ENCODE measurements around the gene HMGCR. TPM values are rescaled to one million over a fixed set of nuclear protein-coding genes. Genes with fewer than 3 reads are reported as not detected.

Gene HMGCR
- total and polyA plus RNA-seq, 2 experiments from 2014 or later, result 76.1 to 208 TPM

GRCh38 chr5:75374394-75374814 lies 37.4 kb downstream of the HMGCR start:
- no peak for DNase-seq (ENCODE audit: low spot score)
- Histone ChIP-seq H3K9me2 (replicated peaks; ENCODE audit: insufficient read depth) (no peaks in the 10 kb centered on the region), H4K20me1 (ENCODE audit: insufficient read depth, poor library complexity, severe bottlenecking) (peaks cover 3% of the 10 kb centered on the region), H3K4me3 (no peak overlapping the region), H3K4me1 (ENCODE audit: insufficient read depth) (no peaks in the 10 kb centered on the region), H3K27ac (no peak overlapping the region), H3K4me2 (no peak overlapping the region), H3K36me3 (replicated peaks; ENCODE audit: insufficient read depth, low read depth) (no peaks in the 10 kb centered on the region), H3K79me2 (no peaks in the 10 kb centered on the region), H2AFZ (no peak overlapping the region), H3K9me3 (ENCODE audit: low read depth) (no peaks in the 10 kb centered on the region), H3K27me3 (no peaks in the 10 kb centered on the region)
- no peak for TF ChIP-seq CTCF (IDR thresholded peaks at IDR 0.05; ENCODE audit: poor library complexity)
- no peak for TF ChIP-seq EZH2phosphoT487 (IDR thresholded peaks at IDR 0.05; ENCODE audit: low read depth, severe bottlenecking, unreplicated experiment)
- no peak for TF ChIP-seq EZH2 (IDR thresholded peaks at IDR 0.05; ENCODE audit: borderline replicate concordance)
- WGBS (ENCODE audit: low lambda C conversion rate, missing lambda C conversion rate), result 95% methylated on average over 12 of the region's 12 CpGs

DNA sequence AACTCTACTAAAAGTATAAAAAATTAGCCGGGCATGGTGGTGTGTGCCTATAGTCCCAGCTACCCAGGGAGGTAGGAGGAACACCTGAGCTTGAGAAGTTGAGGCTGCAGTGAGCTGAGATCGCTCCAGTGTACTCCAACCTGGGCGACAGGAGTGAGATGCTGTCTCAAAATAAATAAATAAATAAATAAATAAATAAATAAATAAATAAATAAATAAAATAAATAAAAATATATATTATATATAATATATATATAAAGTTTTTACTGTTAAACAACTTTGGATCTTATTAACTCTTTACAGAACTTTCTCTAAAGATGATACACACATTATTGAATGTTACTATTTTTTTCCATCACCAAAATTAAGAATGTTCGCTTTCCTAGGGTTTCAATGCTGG lies 38.4 kb downstream of the HMGCR start:
- Histone ChIP-seq H3K79me2 (no peaks in the 10 kb centered on the region), H4K20me1 (ENCODE audit: insufficient read depth, poor library complexity, severe bottlenecking) (peaks cover 3% of the 10 kb centered on the region), H3K4me2 (no peak overlapping the region), H3K27me3 (no peaks in the 10 kb centered on the region), H2AFZ (no peak overlapping the region), H3K4me1 (ENCODE audit: insufficient read depth) (no peaks in the 10 kb centered on the region), H3K36me3 (replicated peaks; ENCODE audit: insufficient read depth, low read depth) (no peaks in the 10 kb centered on the region), H3K27ac (no peak overlapping the region), H3K9me2 (replicated peaks; ENCODE audit: insufficient read depth) (no peaks in the 10 kb centered on the region), H3K4me3 (no peak overlapping the region), H3K9me3 (ENCODE audit: low read depth) (no peaks in the 10 kb centered on the region)
- no peak for TF ChIP-seq EZH2 (IDR thresholded peaks at IDR 0.05; ENCODE audit: borderline replicate concordance)
- no peak for TF ChIP-seq EZH2phosphoT487 (IDR thresholded peaks at IDR 0.05; ENCODE audit: low read depth, severe bottlenecking, unreplicated experiment)
- no peak for DNase-seq (ENCODE audit: low spot score)
- WGBS (ENCODE audit: low lambda C conversion rate, missing lambda C conversion rate), result 96% methylated on average over 4 of the region's 4 CpGs

DNA sequence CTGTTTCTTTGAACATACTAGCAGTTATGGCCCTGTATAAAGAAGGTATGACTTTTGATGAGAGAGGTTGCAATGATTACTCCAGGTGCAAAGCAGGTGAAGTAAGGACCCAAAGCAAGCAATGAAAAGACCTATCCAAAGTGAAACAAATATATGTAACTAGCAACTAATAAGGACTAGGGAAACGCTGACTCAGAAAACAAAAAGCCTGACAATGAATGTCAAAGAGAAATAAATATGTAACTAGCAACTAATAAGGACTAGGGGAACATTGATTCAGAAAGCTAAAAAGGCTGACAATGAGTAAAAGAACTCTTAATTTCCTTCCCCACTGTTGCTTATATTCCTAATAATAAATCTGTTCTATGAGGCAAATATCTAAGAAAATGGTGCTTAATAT lies 43.1 kb downstream of the HMGCR start:
- DNase-seq (ENCODE audit: low spot score), result no peak
- no peaks in the 10 kb centered on the region for H3K36me3 ChIP-seq (replicated peaks; ENCODE audit: insufficient read depth, low read depth)
- no peaks in the 10 kb centered on the region for H3K27me3 ChIP-seq
- no peak overlapping the region for H3K4me3 ChIP-seq
- H3K79me2 ChIP-seq, result no peaks in the 10 kb centered on the region
- no peaks in the 10 kb centered on the region for H3K9me3 ChIP-seq (ENCODE audit: low read depth)
- TF ChIP-seq EZH2phosphoT487 (IDR thresholded peaks at IDR 0.05; ENCODE audit: low read depth, severe bottlenecking, unreplicated experiment) (no peak), EZH2 (IDR thresholded peaks at IDR 0.05; ENCODE audit: borderline replicate concordance) (no peak), CTCF (IDR thresholded peaks at IDR 0.05; ENCODE audit: poor library complexity) (no peak)
- no peaks in the 10 kb centered on the region for H3K4me1 ChIP-seq (ENCODE audit: insufficient read depth)
- H4K20me1 ChIP-seq (ENCODE audit: insufficient read depth, poor library complexity, severe bottlenecking), result peaks cover 3% of the 10 kb centered on the region
- H3K27ac ChIP-seq, result no peak overlapping the region
- no peak overlapping the region for H2AFZ ChIP-seq
- WGBS (ENCODE audit: low lambda C conversion rate, missing lambda C conversion rate), result 96% methylated on average over 1 of the region's 1 CpG
- H3K9me2 ChIP-seq (replicated peaks; ENCODE audit: insufficient read depth), result no peaks in the 10 kb centered on the region
- no peak overlapping the region for H3K4me2 ChIP-seq

DNA sequence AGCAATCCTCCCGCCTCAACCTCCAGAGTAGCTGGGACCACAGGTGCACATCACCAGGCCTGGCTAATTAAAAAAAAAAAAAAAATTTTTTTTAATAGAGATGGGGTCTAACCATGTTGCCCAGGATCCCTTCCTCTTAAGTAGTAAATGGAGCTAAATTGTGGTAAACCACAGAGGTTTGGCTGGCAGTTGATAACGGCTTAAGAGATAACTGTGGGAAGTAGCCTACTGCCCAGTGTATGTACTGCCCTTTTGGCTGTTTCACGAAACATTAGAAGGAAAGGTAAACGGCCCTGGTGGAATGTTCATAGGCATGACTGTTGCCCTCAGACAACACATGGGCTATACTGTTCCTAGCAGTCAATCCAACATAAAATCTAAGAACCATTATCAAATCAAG lies 44.4 kb downstream of the HMGCR start:
- no peaks in the 10 kb centered on the region for H3K9me3 ChIP-seq (ENCODE audit: low read depth)
- peaks cover 3% of the 10 kb centered on the region for H4K20me1 ChIP-seq (ENCODE audit: insufficient read depth, poor library complexity, severe bottlenecking)
- no peaks in the 10 kb centered on the region for H3K9me2 ChIP-seq (replicated peaks; ENCODE audit: insufficient read depth)
- no peak overlapping the region for H3K4me2 ChIP-seq
- H3K4me1 ChIP-seq (ENCODE audit: insufficient read depth), result no peaks in the 10 kb centered on the region
- DNase-seq (ENCODE audit: low spot score), result no peak
- H3K36me3 ChIP-seq (replicated peaks; ENCODE audit: insufficient read depth, low read depth), result no peaks in the 10 kb centered on the region
- no peak for TF ChIP-seq EZH2 (IDR thresholded peaks at IDR 0.05; ENCODE audit: borderline replicate concordance)
- no peak for TF ChIP-seq EZH2phosphoT487 (IDR thresholded peaks at IDR 0.05; ENCODE audit: low read depth, severe bottlenecking, unreplicated experiment)
- TF ChIP-seq CTCF (IDR thresholded peaks at IDR 0.05; ENCODE audit: poor library complexity), result no peak
- H3K27ac ChIP-seq, result no peak overlapping the region
- 90% methylated on average over 4 of the region's 4 CpGs for WGBS (ENCODE audit: low lambda C conversion rate, missing lambda C conversion rate)
- no peaks in the 10 kb centered on the region for H3K79me2 ChIP-seq
- no peak overlapping the region for H2AFZ ChIP-seq
- H3K4me3 ChIP-seq, result no peak overlapping the region
- no peaks in the 10 kb centered on the region for H3K27me3 ChIP-seq
